Right cardiac atrium (tissue), 5 donors: Measurements from ENCODE around the gene SMIM26. TPM values are rescaled to one million over a fixed set of nuclear protein-coding genes. Genes with fewer than 3 reads are reported as not detected.

Experiments used
- ATAC-seq, 2 donors: fragments of 200-7000 bp; cut with Tn5 transposase; one replicate each; pipeline versions ENCODE4 v1.8.0 to v1.9.1; 2020; ENCODE audit warnings: moderate library complexity in 2 of 2, mild to moderate bottlenecking in 1 of 2
- DNase-seq, 3 donors: peaks; one replicate each; pipeline ENCODE4 v3.0.0-alpha.2; 2020
- H3K27ac ChIP-seq: one replicate; pipeline ENCODE4 v1.5.1; 2013; ENCODE audit warnings: mild to moderate bottlenecking, low read length, control low read depth, moderate library complexity
- H3K27me3 ChIP-seq: one replicate; pipeline ENCODE4 v1.6.1; 2013; ENCODE audit not compliant: control insufficient read depth, insufficient read depth
- H3K4me1 ChIP-seq: one replicate; pipeline ENCODE4 v1.6.1; 2013; ENCODE audit warnings: low read length; ENCODE audit not compliant: control insufficient read depth, insufficient read depth
- H3K4me3 ChIP-seq: one replicate; pipeline ENCODE4 v1.5.1; 2013; ENCODE audit warnings: low read length, control low read depth
- H3K9me3 ChIP-seq: one replicate; pipeline ENCODE4 v1.6.1; 2013; ENCODE audit warnings: low read length; ENCODE audit not compliant: control insufficient read depth
- WGBS: extraction: QIAGEN DNeasy Blood & Tissue Kit; methylation state at CpG from one replicate; pipeline ENCODE4 v1.1.7; 2013; 5-methylcytosine and 5-hydroxymethylcytosine counted together
- intact Hi-C, 4 donors: fragments of 100-400 bp; cut with DNase I; formaldehyde crosslinking; loops; one replicate each; pipeline versions ENCODE4 v1.11.0 to v1.14.0; 2022 to 2023
- polyA plus RNA-seq: library from polyadenylated mRNA; stranded (reverse); fragments of 200-250 nt; gene quantifications from one replicate; pipeline ENCODE4 v1.2.3, GENCODE V29; 2013
- total RNA-seq, 4 donors: library from RNA; stranded (reverse); fragmentation: NEBNext Ultra II Directional; extraction: Animal tissue kit (Norgen Biotek cat#: 25700); gene quantifications; one replicate each; pipeline ENCODE4 v1.2.1, GENCODE V29; 2021
- donor health status: healthy with polysubstance abuse.
- donor health status: DM: no; HTN: yes; CAD: no.
- donor health status: DM: no; HTN: no; CAD: no.
- donor health status: DM: no; HTN: yes; CAD: no; lungs with severe emphysema.
- donor health status: DM: yes; HTN: yes; CAD: no.

SMIM26 gene
- total and polyA plus RNA-seq, 5 donors = 79.4 to 267 (median 94.3) TPM

GRCh38 chr20:18533978-18534644 is 33.1 kb upstream of the SMIM26 start:
- 84% methylated on average over 6 of the region's 6 CpGs for WGBS
- no peak overlapping the region for H3K4me3 ChIP-seq
- intact Hi-C loops = no loop called here
- H3K27me3 ChIP-seq = no peaks in the 10 kb centered on the region
- no peaks in the 10 kb centered on the region for H3K9me3 ChIP-seq
- ATAC-seq = no peak
- H3K4me1 ChIP-seq = no peaks in the 10 kb centered on the region
- no peak for DNase-seq
- H3K27ac ChIP-seq = no peak overlapping the region

GRCh38 chr20:18537651-18538050 is 29.6 kb upstream of the SMIM26 start:
- Histone ChIP-seq H3K27me3 (no peaks in the 10 kb centered on the region), H3K9me3 (no peaks in the 10 kb centered on the region), H3K4me3 (no peak overlapping the region), H3K27ac (no peak overlapping the region), H3K4me1 (no peaks in the 10 kb centered on the region)
- intact Hi-C loops = no loop called here
- WGBS = 97% methylated on average over 2 of the region's 2 CpGs
- no peak for ATAC-seq
- DNase-seq = no peak

GRCh38 chr20:18541741-18542140 is 25.5 kb upstream of the SMIM26 start:
- H3K9me3 ChIP-seq = no peaks in the 10 kb centered on the region
- H3K4me3 ChIP-seq = no peak overlapping the region
- WGBS = 89% methylated on average over 5 of the region's 5 CpGs
- no peaks in the 10 kb centered on the region for H3K4me1 ChIP-seq
- no peak for ATAC-seq
- DNase-seq = no peak
- H3K27ac ChIP-seq = no peak overlapping the region
- no peaks in the 10 kb centered on the region for H3K27me3 ChIP-seq
- intact Hi-C loops = no loop called here

GRCh38 chr20:18543216-18543615 is 24.0 kb upstream of the SMIM26 start:
- WGBS = 95% methylated on average over 4 of the region's 4 CpGs
- ATAC-seq (no peak), DNase-seq (no peak)
- H3K27ac ChIP-seq = no peak overlapping the region
- intact Hi-C loops = no loop called here
- no peaks in the 10 kb centered on the region for H3K27me3 ChIP-seq
- no peaks in the 10 kb centered on the region for H3K4me1 ChIP-seq
- H3K9me3 ChIP-seq = no peaks in the 10 kb centered on the region
- no peak overlapping the region for H3K4me3 ChIP-seq

GRCh38 chr20:18543932-18544331 is 23.3 kb upstream of the SMIM26 start:
- Histone ChIP-seq H3K4me1 (no peaks in the 10 kb centered on the region), H3K27ac (no peak overlapping the region), H3K4me3 (no peak overlapping the region), H3K27me3 (no peaks in the 10 kb centered on the region), H3K9me3 (no peaks in the 10 kb centered on the region)
- ATAC-seq = peak in 1 of 2 donors; percentile 61
- peak in 1 of 3 donors; percentile 38 for DNase-seq
- WGBS = 76% methylated on average over 7 of the region's 7 CpGs
- intact Hi-C loops = no loop called here

- intact Hi-C loops = no loop called here
- Histone ChIP-seq H3K4me3 (no peak overlapping the region), H3K4me1 (no peaks in the 10 kb centered on the region), H3K27ac (no peak overlapping the region), H3K9me3 (no peaks in the 10 kb centered on the region), H3K27me3 (no peaks in the 10 kb centered on the region)
- no peak for DNase-seq
- 98% methylated on average over 1 of the region's 1 CpG for WGBS
- ATAC-seq = no peak
Observed at GRCh38 chr20:18545566-18545965, 21.7 kb upstream of the SMIM26 start.

- H3K4me1 ChIP-seq = no peaks in the 10 kb centered on the region
- no peaks in the 10 kb centered on the region for H3K9me3 ChIP-seq
- H3K27ac ChIP-seq = no peak overlapping the region
- no peak overlapping the region for H3K4me3 ChIP-seq
- WGBS = 94% methylated on average over 3 of the region's 3 CpGs
- DNase-seq (no peak), ATAC-seq (no peak)
- no peaks in the 10 kb centered on the region for H3K27me3 ChIP-seq
- intact Hi-C loops = no loop called here
Observed at GRCh38 chr20:18548465-18548864, 18.8 kb upstream of the SMIM26 start.

- H3K4me3 ChIP-seq = no peak overlapping the region
Observed at GRCh38 chr20:18553746-18554145, 13.5 kb upstream of the SMIM26 start.

GRCh38 chr20:18567739-18568091 is 483 bp downstream of the SMIM26 start:
- Histone ChIP-seq H3K27me3 (no peaks in the 10 kb centered on the region), H3K27ac (peak overlapping the region; percentile 57), H3K4me3 (peak overlapping the region; percentile 99), H3K4me1 (peaks cover 2% of the 10 kb centered on the region), H3K9me3 (no peaks in the 10 kb centered on the region)
- no peak for DNase-seq
- intact Hi-C loops = no loop called here
- peak in 1 of 2 donors; percentile 34 for ATAC-seq
- 8% methylated on average over 6 of the region's 6 CpGs for WGBS

More at GRCh38 chr20:18553746-18554145, 13.5 kb upstream of the SMIM26 start:
- no peak overlapping the region for H3K27ac ChIP-seq
- intact Hi-C loops = no loop called here
- no peaks in the 10 kb centered on the region for H3K27me3 ChIP-seq
- no peaks in the 10 kb centered on the region for H3K4me1 ChIP-seq
- 90% methylated on average over 8 of the region's 8 CpGs for WGBS
- ATAC-seq = no peak
- DNase-seq = no peak
- no peaks in the 10 kb centered on the region for H3K9me3 ChIP-seq

GRCh38 chr20:18571009-18571408 is 3.8 kb downstream of the SMIM26 start:
- no peak for ATAC-seq
- intact Hi-C loops = no loop called here
- H3K9me3 ChIP-seq = no peaks in the 10 kb centered on the region
- peaks cover 2% of the 10 kb centered on the region for H3K4me1 ChIP-seq
- no peak overlapping the region for H3K27ac ChIP-seq
- no peaks in the 10 kb centered on the region for H3K27me3 ChIP-seq
- no peak overlapping the region for H3K4me3 ChIP-seq
- DNase-seq = no peak
- WGBS = 97% methylated on average over 2 of the region's 2 CpGs

- DNase-seq (no peak), ATAC-seq (no peak)
- Histone ChIP-seq H3K27ac (no peak overlapping the region), H3K9me3 (no peaks in the 10 kb centered on the region), H3K4me1 (peaks cover under 1% of the 10 kb centered on the region), H3K4me3 (no peak overlapping the region), H3K27me3 (no peaks in the 10 kb centered on the region)
- 89% methylated on average over 2 of the region's 2 CpGs for WGBS
- intact Hi-C loops = no loop called here
Observed at GRCh38 chr20:18571578-18571977, 4.3 kb downstream of the SMIM26 start.

GRCh38 chr20:18577942-18578341 is 10.7 kb downstream of the SMIM26 start:
- Histone ChIP-seq H3K27ac (no peak overlapping the region), H3K4me1 (no peaks in the 10 kb centered on the region), H3K27me3 (no peaks in the 10 kb centered on the region), H3K4me3 (no peak overlapping the region), H3K9me3 (no peaks in the 10 kb centered on the region)
- DNase-seq (no peak), ATAC-seq (no peak)
- intact Hi-C loops = no loop called here
- WGBS = 73% methylated on average over 6 of the region's 6 CpGs
